Gastroesophageal sphincter (tissue), 4 donors: ENCODE data around the gene STAC2. TPM values are rescaled to one million over a fixed set of nuclear protein-coding genes. Genes with fewer than 3 reads are reported as not detected.
A peak's percentile ranks its signal among the peaks of the same experiment; 100 is the strongest.

ENCODE experiments used
- ATAC-seq: fragments of 150-250 bp; one replicate; pipeline ENCODE4 v1.9.1; 2016; ENCODE audit warnings: mild to moderate bottlenecking, moderate library complexity
- H3K27ac ChIP-seq, 4 donors: fragments of 200-600 bp; sonication (generic) in 3 of 4; 1 replicate in 3 of 4; 2 replicates in 1 of 4; pipeline ENCODE4 v1.5.1; 2016 to 2019
- H3K27me3 ChIP-seq: fragments of 200-600 bp; sonication (generic); one replicate; pipeline ENCODE4 v1.5.1; 2019
- H3K36me3 ChIP-seq, 2 donors: fragments of 200-600 bp; sonication (generic); one replicate each; pipeline ENCODE4 v1.5.1; 2019; ENCODE audit warnings: control low read depth in 1 of 2
- H3K4me1 ChIP-seq, 3 donors: fragments of 200-600 bp; sonication (generic); 1 replicate in 2 of 3; 2 replicates in 1 of 3; pipeline ENCODE4 v1.5.1; 2016 to 2019; ENCODE audit warnings: control low read depth in 2 of 3
- H3K4me3 ChIP-seq, 2 donors: fragments of 200-600 bp; sonication (generic); one replicate each; pipeline ENCODE4 v1.5.1; 2019; ENCODE audit warnings: mild to moderate bottlenecking in 1 of 2, moderate library complexity in 1 of 2
- H3K9me3 ChIP-seq, 3 donors: fragments of 200-600 bp; sonication (generic); one replicate each; pipeline ENCODE4 v1.5.1; 2017 to 2019; ENCODE audit warnings: control low read depth in 2 of 3
- CTCF ChIP-seq, 4 experiments: fragments of 200-600 bp in 2 of 4; fragments of 450-650 bp in 2 of 4; sonication (generic) in 1 of 4; IDR thresholded peaks; one replicate each; pipeline ENCODE4 v1.5.1; 2017 to 2019; ENCODE audit warnings: antibody characterized with exemption in 4 of 4, mild to moderate bottlenecking in 2 of 4, moderate library complexity in 2 of 4
- EP300 ChIP-seq: sonication (generic); formaldehyde crosslinking; IDR thresholded peaks from one replicate; pipeline ENCODE4 v1.6.1; 2017; ENCODE audit warnings: antibody characterized with exemption, mild to moderate bottlenecking
- POLR2A ChIP-seq, 2 donors: fragments of 450-650 bp; IDR thresholded peaks; one replicate each; pipeline ENCODE4 v1.6.1; 2017; ENCODE audit warnings: antibody characterized with exemption in 2 of 2, mild to moderate bottlenecking in 2 of 2, moderate library complexity in 1 of 2
- POLR2AphosphoS5 ChIP-seq: sonication (generic); formaldehyde crosslinking; IDR thresholded peaks from one replicate; pipeline ENCODE4 v1.6.1; 2017; ENCODE audit warnings: antibody characterized with exemption
- WGBS, 2 donors: methylation state at CpG; one replicate each; pipeline ENCODE4 v1.1.5; 2018; ENCODE audit warnings: low coverage in 1 of 2; 5-methylcytosine and 5-hydroxymethylcytosine counted together
- total RNA-seq, 4 donors: library from RNA; depleted of rRNA; stranded (reverse); fragments of >200 nt; gene quantifications; one replicate each; pipeline ENCODE4 v1.1.0, GENCODE V29; 2016

Gene STAC2
- total RNA-seq, 4 donors from 2014 or later = 0.13 to 0.57 TPM; not detected in 2

GRCh38 chr17:39167476-39167875, 58.3 kb downstream of the STAC2 start:
- Histone ChIP-seq H3K27me3 (peaks cover 4% of the 10 kb centered on the region), H3K4me1 (peaks cover 0 to 39% (median 9%) of the 10 kb centered on the region in 3 donors), H3K27ac (no peak overlapping the region), H3K36me3 (no peaks in the 10 kb centered on the region), H3K4me3 (no peak overlapping the region), H3K9me3 (peaks cover 0 to 4% (median 0%) of the 10 kb centered on the region in 3 donors)
- no peak for ATAC-seq
- TF ChIP-seq EP300 (no peak), POLR2AphosphoS5 (no peak), POLR2A (IDR thresholded peaks at IDR 0.05) (no peak), CTCF (IDR thresholded peaks at IDR 0.05) (no peak)
- 21 to 28% methylated on average over 2 of the region's 2 CpGs for WGBS, 2 donors

- no peak for TF ChIP-seq POLR2A (IDR thresholded peaks at IDR 0.05)
- TF ChIP-seq POLR2AphosphoS5 = no peak
- no peak for TF ChIP-seq CTCF (IDR thresholded peaks at IDR 0.05)
- TF ChIP-seq EP300 = no peak
- no peak for ATAC-seq
Measured at GRCh38 chr17:39166437-39167335, 59.1 kb downstream of the STAC2 start.

GRCh38 chr17:39165841-39166349, 59.9 kb downstream of the STAC2 start, which contains the start of gene ARL5C:
Gene ARL5C (minus strand): TSS chr17:39166161. CDS start chr17:39165760, 401 bp downstream.
- Histone ChIP-seq H3K9me3 (peaks cover 0 to 4% (median 0%) of the 10 kb centered on the region in 3 donors), H3K4me1 (peaks cover 0 to 39% (median 9%) of the 10 kb centered on the region in 3 donors), H3K27ac (peak within 1 kb of the TSS in 3 of 4 donors; percentile 48 to 51 (median 49)), H3K27me3 (no peaks in the 10 kb centered on the region), H3K4me3 (peak within 1 kb of the TSS; percentile 25 to 58), H3K36me3 (no peaks in the 10 kb centered on the region)
- ATAC-seq = no peak
- WGBS, 2 donors = no CpG with 5 or more reads among the region's 17 CpGs
- TF ChIP-seq POLR2A (IDR thresholded peaks at IDR 0.05) (no peak), POLR2AphosphoS5 (no peak), CTCF (IDR thresholded peaks at IDR 0.05) (no peak), EP300 (no peak)

More at GRCh38 chr17:39166437-39167335, 59.1 kb downstream of the STAC2 start:
- H3K27me3 ChIP-seq = peaks cover 3% of the 10 kb centered on the region
- no peak overlapping the region for H3K27ac ChIP-seq
- WGBS, 2 donors = 46 to 83% methylated on average over 3 to 5 of the region's 7 CpGs
- peaks cover 0 to 4% (median 0%) of the 10 kb centered on the region in 3 donors for H3K9me3 ChIP-seq
- H3K4me3 ChIP-seq = no peak overlapping the region
- H3K36me3 ChIP-seq = no peaks in the 10 kb centered on the region
- peaks cover 0 to 39% (median 9%) of the 10 kb centered on the region in 3 donors for H3K4me1 ChIP-seq

- no peaks in the 10 kb centered on the region for H3K27me3 ChIP-seq
- WGBS, 2 donors = no CpG with 5 or more reads among the region's 51 CpGs
- H3K4me3 ChIP-seq = peak overlapping the region; percentile 25 to 58
- TF ChIP-seq POLR2A (IDR thresholded peaks at IDR 0.05) = no peak
- TF ChIP-seq EP300 = no peak
- TF ChIP-seq POLR2AphosphoS5 = no peak
- TF ChIP-seq CTCF (IDR thresholded peaks at IDR 0.05) = no peak
- peak overlapping the region in 3 of 4 donors; percentile 48 to 51 (median 49) for H3K27ac ChIP-seq
- peaks cover 0 to 39% (median 9%) of the 10 kb centered on the region in 3 donors for H3K4me1 ChIP-seq
- peak; percentile 17 for ATAC-seq
- peaks cover 0 to 4% (median 0%) of the 10 kb centered on the region in 3 donors for H3K9me3 ChIP-seq
- H3K36me3 ChIP-seq = no peaks in the 10 kb centered on the region
Measured at GRCh38 chr17:39165178-39165840, 60.4 kb downstream of the STAC2 start.
